GM12874 (cell line): ENCODE results near the gene ALLC.

Source experiments
- TF ChIP-seq, protein P1 (sequence below): IDR thresholded peaks from 2 replicates; pipeline ENCODE4 v1.5.1; 2011; ENCODE audit warnings: low read depth, mild to moderate bottlenecking, control low read depth, low read length, moderate library complexity; ENCODE audit not compliant: insufficient read depth

ALLC gene

DNA sequence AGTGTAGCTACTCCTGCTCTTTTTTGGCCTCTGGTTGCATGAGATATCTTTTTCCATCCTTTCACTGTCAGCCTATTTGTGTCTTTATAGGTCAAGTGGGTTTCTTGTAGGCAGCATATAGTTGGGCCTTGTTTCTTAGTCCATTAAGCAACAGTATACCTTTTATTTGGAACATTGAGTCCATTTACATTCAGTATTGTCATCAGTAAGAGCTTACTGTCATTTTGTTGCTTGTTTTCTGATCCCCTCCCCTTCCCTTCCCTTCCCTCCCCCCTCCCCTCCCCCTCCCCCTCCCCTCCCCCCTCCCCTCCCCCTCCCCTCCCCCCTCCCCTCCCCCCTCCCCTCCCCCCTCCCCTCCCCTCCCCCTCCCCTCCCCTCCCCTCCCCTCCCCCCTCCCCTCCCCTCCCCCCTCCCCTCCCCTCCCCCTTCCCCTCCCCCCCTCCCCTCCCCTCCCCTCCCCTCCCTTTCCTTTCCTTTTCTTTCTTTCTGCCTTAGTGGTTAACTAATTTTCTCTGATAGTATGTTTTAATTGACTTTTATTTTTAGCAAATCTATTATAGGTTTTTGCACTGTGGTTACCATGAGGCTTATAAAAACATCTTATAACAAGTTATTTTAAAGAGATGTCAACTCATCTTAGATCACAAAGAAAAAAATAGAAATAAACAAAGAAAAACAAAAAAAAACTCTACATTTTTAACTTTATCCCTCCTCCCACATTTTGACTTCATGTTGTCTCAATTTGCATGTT lies 32.2 kb downstream of the ALLC start:
- TF ChIP-seq, protein P1, sequence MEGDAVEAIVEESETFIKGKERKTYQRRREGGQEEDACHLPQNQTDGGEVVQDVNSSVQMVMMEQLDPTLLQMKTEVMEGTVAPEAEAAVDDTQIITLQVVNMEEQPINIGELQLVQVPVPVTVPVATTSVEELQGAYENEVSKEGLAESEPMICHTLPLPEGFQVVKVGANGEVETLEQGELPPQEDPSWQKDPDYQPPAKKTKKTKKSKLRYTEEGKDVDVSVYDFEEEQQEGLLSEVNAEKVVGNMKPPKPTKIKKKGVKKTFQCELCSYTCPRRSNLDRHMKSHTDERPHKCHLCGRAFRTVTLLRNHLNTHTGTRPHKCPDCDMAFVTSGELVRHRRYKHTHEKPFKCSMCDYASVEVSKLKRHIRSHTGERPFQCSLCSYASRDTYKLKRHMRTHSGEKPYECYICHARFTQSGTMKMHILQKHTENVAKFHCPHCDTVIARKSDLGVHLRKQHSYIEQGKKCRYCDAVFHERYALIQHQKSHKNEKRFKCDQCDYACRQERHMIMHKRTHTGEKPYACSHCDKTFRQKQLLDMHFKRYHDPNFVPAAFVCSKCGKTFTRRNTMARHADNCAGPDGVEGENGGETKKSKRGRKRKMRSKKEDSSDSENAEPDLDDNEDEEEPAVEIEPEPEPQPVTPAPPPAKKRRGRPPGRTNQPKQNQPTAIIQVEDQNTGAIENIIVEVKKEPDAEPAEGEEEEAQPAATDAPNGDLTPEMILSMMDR, result no peak

DNA sequence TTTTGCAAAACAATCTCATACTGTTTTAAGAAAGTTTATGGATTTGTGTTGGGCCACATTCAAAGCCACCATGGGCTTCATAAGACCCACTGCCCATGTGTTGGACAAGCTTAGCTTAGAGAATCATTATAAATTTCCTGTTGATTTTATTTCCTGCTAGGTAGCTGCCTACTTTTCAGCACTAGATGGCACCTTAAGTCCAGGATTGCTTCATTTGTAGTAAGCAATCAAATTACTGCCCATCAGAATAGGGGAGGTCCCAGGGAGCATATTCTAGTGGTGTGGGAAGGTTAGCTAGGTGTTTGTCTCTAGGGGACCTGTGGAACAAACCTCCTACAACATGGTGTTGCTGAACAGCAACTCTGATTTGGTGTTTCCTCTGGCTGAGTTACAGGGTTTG lies 34.4 kb downstream of the ALLC start:
- TF ChIP-seq, protein P1, result peak; percentile 13; the same call in 1 of the 2 replicates

DNA sequence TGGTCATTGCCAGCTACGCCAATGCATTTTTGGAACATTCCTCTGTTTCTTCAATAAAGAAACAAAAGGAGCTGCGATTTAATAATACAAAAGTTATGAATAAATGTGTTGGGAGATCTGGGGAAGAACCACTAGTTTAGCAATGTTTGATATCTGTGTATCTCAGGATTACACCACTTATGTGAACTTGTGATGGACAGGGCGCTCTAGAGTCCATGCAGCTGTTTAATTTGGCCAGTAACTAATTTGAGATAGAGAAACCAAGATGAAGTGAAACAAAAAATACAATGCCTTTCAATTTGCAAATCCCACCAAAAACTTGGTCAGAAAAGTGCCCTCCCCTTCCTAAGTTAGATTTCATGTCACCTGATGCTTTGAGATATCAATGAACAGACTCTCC lies 38.5 kb downstream of the ALLC start:
- TF ChIP-seq, protein P1, result no peak

DNA sequence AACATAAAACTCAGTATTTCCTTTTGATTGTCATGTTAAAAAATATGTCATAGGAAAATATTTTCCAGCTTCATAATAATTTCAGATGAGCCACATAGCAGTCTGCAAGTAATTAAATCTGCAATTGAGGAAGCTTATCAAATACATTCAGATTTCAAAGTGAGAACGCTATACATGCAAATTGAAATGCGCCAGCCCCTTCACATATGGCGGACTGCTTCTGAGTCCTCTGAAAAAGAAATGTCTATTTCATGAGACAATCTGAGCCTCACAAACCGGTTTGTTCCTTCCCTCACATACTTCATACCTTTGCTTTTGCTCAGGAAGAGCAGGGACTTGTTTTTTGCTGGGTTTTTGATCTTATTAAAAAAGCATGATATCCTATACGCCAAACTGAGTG lies 43.1 kb downstream of the ALLC start:
- TF ChIP-seq, protein P1, result no peak

DNA sequence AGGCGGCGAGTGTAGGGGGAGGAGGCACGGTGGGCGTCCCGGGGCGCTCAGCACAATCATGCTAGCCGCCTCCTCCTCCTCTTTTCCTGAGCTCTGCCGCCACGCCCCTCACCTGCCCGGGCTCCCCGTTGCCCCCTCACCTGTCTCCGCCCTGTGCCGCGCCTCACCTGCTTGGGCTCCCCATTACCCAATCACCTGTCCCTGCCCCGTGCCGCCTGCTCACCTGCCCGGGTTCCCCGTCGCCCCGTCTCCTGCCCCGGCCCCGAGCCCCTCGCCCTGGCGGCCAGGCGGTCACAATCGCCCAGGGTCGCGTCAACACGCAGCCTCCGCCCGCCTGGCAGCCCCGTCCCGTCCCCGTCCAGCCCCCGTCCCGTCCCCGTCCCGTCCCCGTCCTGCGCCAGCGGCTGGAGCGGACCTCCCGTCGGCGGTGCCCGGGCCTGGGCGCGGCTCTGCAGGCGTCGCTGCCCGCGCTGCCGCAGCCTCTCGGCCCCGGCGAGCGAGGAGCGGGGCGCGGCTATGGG lies 45.3 kb downstream of the ALLC start, which contains the start of gene DCDC2C:
Gene DCDC2C, plus strand, starts transcription at position 340 of the 521 bp plus-strand sequence. Its CDS starts 177 bp downstream, at position 517.
- TF ChIP-seq, protein P1, result no peak

DNA sequence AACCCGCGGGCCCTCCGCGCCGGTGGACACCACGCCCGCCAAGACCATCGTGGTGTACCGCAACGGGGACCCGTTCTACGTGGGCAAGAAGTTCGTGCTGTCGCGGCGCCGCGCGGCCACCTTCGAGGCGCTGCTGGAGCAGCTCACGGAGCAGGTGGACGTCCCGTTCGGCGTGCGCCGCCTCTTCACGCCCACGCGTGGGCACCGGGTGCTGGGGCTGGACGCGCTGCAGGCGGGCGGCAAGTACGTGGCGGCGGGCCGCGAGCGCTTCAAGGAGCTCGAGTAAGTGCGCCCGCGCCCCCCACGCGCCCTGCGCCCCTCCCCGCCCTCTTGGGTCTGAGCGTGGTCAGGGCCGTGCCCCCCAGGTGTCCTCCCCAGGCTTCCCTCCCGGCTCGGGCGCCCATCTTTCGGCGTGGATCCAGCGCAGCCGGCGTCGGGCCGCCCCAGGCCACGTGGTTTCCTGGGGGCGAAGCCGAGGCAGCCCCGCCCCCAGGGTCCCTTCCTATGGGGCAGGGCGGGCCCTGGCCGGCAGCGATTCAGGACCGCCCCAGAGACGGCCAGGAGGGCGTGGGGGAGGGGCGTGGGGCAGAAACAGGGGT lies 45.9 kb downstream of the ALLC start:
- TF ChIP-seq, protein P1, result no peak

DNA sequence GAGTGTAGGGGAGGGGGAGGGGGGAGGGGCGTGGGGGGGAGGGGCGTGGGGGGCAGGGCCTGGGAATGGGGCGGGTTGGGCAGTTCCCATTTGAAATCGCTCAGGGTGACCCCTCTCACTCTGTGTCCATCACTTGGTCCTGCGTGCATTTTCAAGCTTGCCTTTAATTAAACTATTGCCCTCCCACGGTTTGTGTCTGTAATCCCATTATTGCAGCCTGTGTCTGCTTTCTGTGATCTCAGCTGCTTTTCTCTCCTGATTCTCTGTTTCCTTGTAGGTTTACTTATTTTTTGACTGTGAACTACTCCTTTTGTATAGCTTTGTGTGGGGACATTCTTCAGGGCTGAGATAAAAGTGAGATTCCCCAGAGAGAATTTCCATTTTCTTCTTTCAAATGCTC lies 46.7 kb downstream of the ALLC start:
- TF ChIP-seq, protein P1, result no peak
